MM.1S (cell line): Measurements from ENCODE around the gene PRM3.

Experiments used
- DNase-seq: peaks from one replicate; pipeline ENCODE4 v3.0.0-alpha.2; 2015
- H2AFZ ChIP-seq: fragments of 300-600 bp; sonication (generic); 2 replicates; pipeline ENCODE4 v1.6.0; 2016; ENCODE audit warnings: antibody characterized with exemption, low read length
- H3F3A ChIP-seq: fragments of 300-600 bp; sonication (generic); 2 replicates; pipeline ENCODE4 v1.6.1; 2016; ENCODE audit warnings: mild to moderate bottlenecking, antibody characterized with exemption, low read length, moderate library complexity, mixed read lengths; ENCODE audit not compliant: insufficient read depth
- H3K27ac ChIP-seq: fragments of 300-600 bp; sonication (generic); 2 replicates; pipeline ENCODE4 v1.5.1; 2016; ENCODE audit warnings: mild to moderate bottlenecking, low read length
- H3K27me3 ChIP-seq: fragments of 300-600 bp; sonication (generic); replicated peaks from 2 replicates; pipeline ENCODE4 v1.6.0; 2016; ENCODE audit warnings: low read length; ENCODE audit not compliant: insufficient read depth
- H3K36me3 ChIP-seq: fragments of 300-600 bp; sonication (generic); replicated peaks from 2 replicates; pipeline ENCODE4 v1.6.1; 2016; ENCODE audit warnings: mild to moderate bottlenecking, low read length, mixed read lengths; ENCODE audit not compliant: insufficient read depth
- H3K4me1 ChIP-seq: fragments of 300-600 bp; sonication (generic); 2 replicates; pipeline ENCODE4 v1.6.1; 2016; ENCODE audit warnings: low read length, mixed read lengths
- H3K4me2 ChIP-seq: fragments of 300-600 bp; sonication (generic); 2 replicates; pipeline ENCODE4 v1.6.0; 2016; ENCODE audit warnings: low read depth, low read length
- H3K4me3 ChIP-seq: fragments of 300-600 bp; sonication (generic); 2 replicates; pipeline ENCODE4 v1.5.1; 2016; ENCODE audit warnings: low read length, mixed read lengths
- H3K79me2 ChIP-seq: fragments of 300-600 bp; sonication (generic); 2 replicates; pipeline ENCODE4 v1.6.1; 2016; ENCODE audit warnings: mixed run types, low read length, mixed read lengths
- H3K9ac ChIP-seq: fragments of 300-600 bp; sonication (generic); 2 replicates; pipeline ENCODE4 v1.6.1; 2016; ENCODE audit warnings: low read length, mixed read lengths
- H3K9me2 ChIP-seq: fragments of 300-600 bp; sonication (generic); replicated peaks from 2 replicates; pipeline ENCODE4 v1.6.1; 2016; ENCODE audit warnings: mild to moderate bottlenecking, low read length, mixed read lengths; ENCODE audit not compliant: insufficient read depth
- H3K9me3 ChIP-seq: fragments of 300-600 bp; sonication (generic); replicated peaks from 2 replicates; pipeline ENCODE4 v1.6.1; 2016; ENCODE audit warnings: mild to moderate bottlenecking, low read length, mixed read lengths; ENCODE audit not compliant: insufficient read depth
- H4K20me1 ChIP-seq: fragments of 300-600 bp; sonication (generic); 2 replicates; pipeline ENCODE4 v1.6.1; 2016; ENCODE audit warnings: mild to moderate bottlenecking, low read length, moderate library complexity, mixed read lengths; ENCODE audit not compliant: insufficient read depth
- CTCF ChIP-seq: fragments of 300-600 bp; sonication (generic); IDR thresholded peaks from 2 replicates; pipeline ENCODE4 v1.5.1; 2016; ENCODE audit warnings: antibody characterized with exemption, low read length, mixed read lengths
- EZH2 ChIP-seq: fragments of 300-600 bp; sonication (generic); optimal IDR thresholded peaks from 2 replicates; pipeline ENCODE3; 2017; ENCODE audit warnings: low read depth, mild to moderate bottlenecking, antibody characterized with exemption, low read length, mixed read lengths
- EZH2phosphoT487 ChIP-seq: fragments of 300-600 bp; sonication (generic); IDR thresholded peaks from 2 replicates; pipeline ENCODE4 v1.6.1; 2018; ENCODE audit warnings: antibody characterized with exemption, low read length

The PRM3 gene

GRCh38 chr16:11242658-11243057, 30.8 kb downstream of the PRM3 start:
- Histone ChIP-seq H3K4me2 (no peak overlapping the region), H4K20me1 (no peaks in the 10 kb centered on the region), H3K27me3 (no peaks in the 10 kb centered on the region), H3K9me2 (no peaks in the 10 kb centered on the region), H3F3A (no peaks in the 10 kb centered on the region; the same call in 1 of the 2 replicates), H3K4me3 (no peak overlapping the region), H3K79me2 (no peaks in the 10 kb centered on the region), H3K36me3 (no peaks in the 10 kb centered on the region), H2AFZ (no peak overlapping the region), H3K27ac (no peak overlapping the region), H3K9me3 (no peaks in the 10 kb centered on the region), H3K4me1 (peaks cover 29% of the 10 kb centered on the region), H3K9ac (no peak overlapping the region)
- TF ChIP-seq CTCF (no peak), EZH2 (no peak), EZH2phosphoT487 (no peak)
- no peak for DNase-seq

DNA sequence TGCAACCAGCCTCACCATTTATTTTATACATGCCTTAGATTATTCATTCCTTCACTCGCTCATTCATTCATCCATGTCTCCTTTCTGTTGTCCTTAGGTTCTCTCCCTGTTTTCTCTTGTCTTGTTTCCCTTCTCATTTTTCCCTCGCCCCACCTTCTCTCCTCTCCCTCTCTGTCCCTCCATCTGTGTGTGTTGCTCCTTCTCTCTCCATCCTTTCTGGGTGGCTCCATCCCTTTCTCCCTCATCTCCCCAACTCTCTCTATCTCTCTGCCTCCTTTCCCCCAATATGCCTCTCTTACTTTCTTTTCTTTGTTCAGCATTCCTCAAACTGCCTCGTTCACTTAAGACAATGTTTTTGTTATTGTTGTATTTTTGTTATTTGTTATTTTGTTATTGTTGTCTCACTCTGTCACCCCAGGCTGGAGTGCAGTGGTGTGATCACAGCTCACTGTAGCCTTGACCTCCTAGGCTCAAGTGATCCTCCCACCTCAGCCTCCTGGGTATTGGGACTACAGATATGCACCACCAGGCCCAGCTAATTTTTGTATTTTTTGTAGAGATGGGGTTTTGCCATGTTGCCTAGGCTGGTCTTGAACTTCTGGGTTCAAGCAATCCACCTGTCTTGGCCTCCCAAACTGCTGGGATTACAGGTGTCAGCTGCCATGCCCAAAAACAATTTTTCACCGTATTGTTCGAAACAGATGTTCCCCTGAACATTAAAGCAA, 31.8 kb downstream of the PRM3 start:
- Histone ChIP-seq H3K9ac (no peak overlapping the region), H3F3A (no peaks in the 10 kb centered on the region; the same call in 1 of the 2 replicates)

GRCh38 chr16:11240636-11241473, 32.6 kb downstream of the PRM3 start:
- TF ChIP-seq EZH2 = no peak
- no peak for TF ChIP-seq CTCF
- TF ChIP-seq EZH2phosphoT487 = no peak
- no peaks in the 10 kb centered on the region for H3K79me2 ChIP-seq
- no peaks in the 10 kb centered on the region for H3K36me3 ChIP-seq
- no peaks in the 10 kb centered on the region; the same call in 1 of the 2 replicates for H3F3A ChIP-seq
- peak overlapping the region; percentile 19; the same call in 1 of the 2 replicates for H3K27ac ChIP-seq
- no peaks in the 10 kb centered on the region for H3K9me2 ChIP-seq
- H3K9ac ChIP-seq = no peak overlapping the region; the same call in 1 of the 2 replicates
- H2AFZ ChIP-seq = peak overlapping the region; percentile 47; the same call in 1 of the 2 replicates
- DNase-seq = peak; percentile 31
- H3K4me3 ChIP-seq = peak overlapping the region; percentile 14; the same call in 1 of the 2 replicates
- H3K4me1 ChIP-seq = peaks cover 20% of the 10 kb centered on the region
- peak overlapping the region; percentile 67 for H3K4me2 ChIP-seq
- H4K20me1 ChIP-seq = no peaks in the 10 kb centered on the region
- no peaks in the 10 kb centered on the region for H3K27me3 ChIP-seq
- no peaks in the 10 kb centered on the region for H3K9me3 ChIP-seq

More for the DNA sequence above, 31.8 kb downstream of the PRM3 start:
- no peaks in the 10 kb centered on the region for H3K27me3 ChIP-seq
- H3K4me1 ChIP-seq = peaks cover 28% of the 10 kb centered on the region
- no peak for TF ChIP-seq EZH2phosphoT487
- no peak for TF ChIP-seq CTCF
- no peak for TF ChIP-seq EZH2
- no peaks in the 10 kb centered on the region for H3K9me3 ChIP-seq
- no peak overlapping the region for H3K4me3 ChIP-seq
- no peaks in the 10 kb centered on the region for H3K36me3 ChIP-seq
- no peaks in the 10 kb centered on the region for H3K9me2 ChIP-seq
- H3K79me2 ChIP-seq = no peaks in the 10 kb centered on the region
- H3K27ac ChIP-seq = no peak overlapping the region
- no peak overlapping the region for H2AFZ ChIP-seq
- H4K20me1 ChIP-seq = no peaks in the 10 kb centered on the region
- H3K4me2 ChIP-seq = no peak overlapping the region
- no peak for DNase-seq
